NCI-H748 (cell line): ENCODE measurements around the gene FMN1.
A peak's percentile ranks its signal among the peaks of the same experiment; 100 is the strongest.

Experiments used
- DNase-seq: peaks from one replicate; lab custom pipeline; 2025; ENCODE audit not compliant: unreplicated experiment; lab: John Stamatoyannopoulos, UW

The FMN1 gene

GRCh38 chr15:33021806-33022389, 172.6 kb downstream of the FMN1 start:
- peak; percentile 48 for DNase-seq

GRCh38 chr15:33019354-33019981, 175.0 kb downstream of the FMN1 start:
- no peak for DNase-seq

DNA sequence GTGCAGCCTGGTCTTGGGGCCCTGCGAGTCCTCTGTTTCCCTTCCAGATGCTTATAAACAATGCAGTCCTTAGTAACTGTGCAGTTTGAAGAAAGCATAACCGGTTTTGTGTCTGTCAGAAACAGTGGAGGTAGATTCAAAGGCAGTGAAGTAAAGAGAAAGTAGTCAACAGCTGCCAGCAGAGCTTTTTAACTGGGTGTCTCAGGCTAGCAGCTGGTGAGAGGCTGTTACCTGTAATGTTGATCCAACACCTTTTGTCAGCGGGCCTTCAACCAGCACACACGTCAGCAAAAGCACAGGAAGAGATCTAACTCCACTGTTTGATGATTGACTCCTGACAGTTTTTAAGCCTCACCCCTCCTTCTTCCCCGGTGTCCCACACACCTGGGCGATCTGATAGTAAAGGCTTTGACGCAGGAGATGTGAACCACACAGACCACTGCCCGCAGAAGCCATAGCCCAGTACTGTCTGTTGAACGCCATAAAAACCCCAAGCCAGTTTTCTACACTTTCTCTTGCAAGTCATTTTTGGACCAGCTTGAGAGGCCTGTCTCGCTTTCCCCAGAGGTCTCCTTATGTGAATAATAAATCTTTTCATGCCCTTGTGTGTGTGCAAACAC, 178.0 kb downstream of the FMN1 start:
- DNase-seq: no peak

GRCh38 chr15:33014586-33014985, 179.9 kb downstream of the FMN1 start:
- DNase-seq: no peak

- no peak for DNase-seq
These were observed 180.6 kb downstream of the FMN1 start for GRCh38 chr15:33013827-33014445.

- DNase-seq: no peak
These were observed 182.5 kb downstream of the FMN1 start for GRCh38 chr15:33011976-33012375.

- DNase-seq: no peak
These were observed 184.9 kb downstream of the FMN1 start for GRCh38 chr15:33009603-33010002.

DNA sequence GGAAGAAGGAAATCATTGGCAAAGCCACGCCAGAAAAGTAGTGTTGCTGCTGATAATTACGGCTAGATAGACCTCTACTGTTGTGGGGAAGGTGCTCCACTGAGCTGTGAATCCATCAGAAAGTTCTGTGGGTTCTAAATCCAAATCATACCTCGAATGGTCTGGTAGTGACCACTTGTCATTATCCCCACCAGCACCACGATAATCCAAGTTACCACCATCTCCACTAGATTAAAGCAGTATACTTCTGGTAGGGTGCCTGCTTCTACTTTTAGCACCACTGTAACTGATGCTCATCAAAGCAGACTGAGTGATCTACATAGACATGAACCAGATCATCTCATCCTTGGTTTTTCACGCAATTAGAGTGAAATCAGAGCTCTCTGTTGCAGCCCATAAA, 185.5 kb downstream of the FMN1 start:
- no peak for DNase-seq

GRCh38 chr15:33008284-33008995, 186.1 kb downstream of the FMN1 start:
- no peak for DNase-seq

DNA sequence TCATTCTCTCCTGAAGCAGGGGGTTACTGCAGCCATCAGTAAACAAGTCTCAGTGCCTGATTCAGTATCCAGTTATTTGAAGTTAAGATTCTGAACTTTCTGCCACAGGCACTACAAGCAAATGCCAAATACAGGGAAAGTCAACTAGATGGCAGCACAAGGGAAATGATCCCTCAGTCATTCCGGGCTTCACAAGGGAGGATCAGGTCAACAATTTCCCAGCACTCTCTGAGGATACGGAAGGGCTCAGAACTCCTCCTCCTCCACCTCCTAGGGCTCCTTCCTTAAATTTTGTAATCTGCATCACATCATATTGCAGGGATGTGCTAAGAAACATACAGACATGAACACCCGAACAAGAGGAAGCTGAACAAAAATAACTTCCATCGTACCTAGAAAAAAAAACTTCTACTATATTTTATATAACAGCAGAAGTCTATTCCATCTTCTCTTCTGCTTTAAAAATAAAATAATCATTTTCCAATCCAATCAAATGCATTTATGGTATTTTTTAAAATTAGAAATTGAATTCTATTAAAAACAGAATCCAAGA, 187.1 kb downstream of the FMN1 start:
- DNase-seq: no peak

GRCh38 chr15:33005582-33005981, 188.9 kb downstream of the FMN1 start:
- DNase-seq: no peak

DNA sequence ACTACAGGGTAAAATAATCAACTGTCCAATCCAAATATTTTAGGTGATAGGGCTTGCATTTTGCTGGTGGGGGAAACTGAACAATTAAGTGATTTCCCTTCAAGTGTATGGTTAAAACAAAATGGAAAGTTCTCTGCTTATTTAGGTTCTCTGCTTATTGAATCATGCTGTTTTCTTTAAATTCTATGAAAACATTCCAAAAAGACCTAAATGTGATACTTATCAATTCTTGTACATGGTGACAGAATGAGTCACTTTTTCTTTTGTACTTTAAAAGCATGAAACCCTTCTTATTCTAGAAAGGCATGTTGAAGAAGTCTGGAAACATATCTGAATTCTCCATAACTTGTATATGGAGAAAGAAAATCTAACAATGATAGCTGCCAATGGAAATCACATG, 192.6 kb downstream of the FMN1 start:
- no peak for DNase-seq

DNA sequence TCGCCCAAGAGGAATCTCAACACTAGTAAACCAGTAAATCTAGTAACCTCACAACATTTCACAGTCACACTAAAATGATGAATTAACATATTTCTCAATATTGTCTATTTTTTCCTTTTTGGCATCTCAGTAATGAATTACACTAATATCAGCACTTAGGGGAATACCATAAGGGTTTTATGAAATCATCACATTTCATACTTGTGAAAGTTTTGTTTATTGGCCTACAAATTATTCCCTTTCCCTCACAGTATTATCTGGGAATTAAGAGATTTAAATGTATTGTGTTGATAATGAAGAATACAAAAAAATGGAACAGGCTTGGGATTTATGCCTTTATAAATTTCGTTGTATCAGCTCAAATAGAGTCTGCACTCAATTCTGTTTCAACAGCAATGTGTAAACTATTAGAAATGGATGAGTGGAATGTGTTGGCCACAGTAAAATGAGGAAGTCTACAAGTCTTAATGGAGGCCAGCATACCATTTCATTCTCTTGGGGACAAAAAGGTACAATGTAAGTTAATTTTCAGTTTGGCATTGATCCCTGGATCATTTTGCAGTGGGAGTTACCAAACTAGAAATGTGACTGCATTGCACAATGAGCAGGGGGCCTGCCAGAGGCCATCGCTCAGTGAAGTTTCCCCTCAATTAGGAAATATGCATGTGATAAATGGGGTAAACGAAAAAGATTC, 195.4 kb downstream of the FMN1 start:
- DNase-seq: no peak

- no peak for DNase-seq
These were observed 196.3 kb downstream of the FMN1 start for GRCh38 chr15:32998182-32998581.

GRCh38 chr15:32994810-32995424, 199.6 kb downstream of the FMN1 start:
- DNase-seq: peak; percentile 25

DNA sequence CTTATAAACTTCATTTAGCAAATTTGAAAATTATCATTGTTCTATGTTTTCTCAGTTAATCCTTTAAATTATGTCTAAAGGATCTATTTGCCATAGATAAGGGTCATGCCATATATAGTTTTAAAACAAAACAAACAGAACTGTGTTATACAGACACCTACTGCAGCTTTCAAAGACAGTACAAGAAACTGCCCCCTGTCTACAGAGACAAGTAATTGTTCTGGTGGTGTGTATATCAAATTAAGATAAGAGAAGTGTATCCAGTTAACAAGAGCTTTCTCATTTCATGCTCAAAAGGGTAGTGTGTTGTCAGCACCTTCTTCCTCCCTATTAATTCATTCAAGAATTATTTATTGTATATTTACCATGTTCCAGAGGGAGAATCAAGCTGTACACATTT, 201.2 kb downstream of the FMN1 start:
- peak; percentile 3 for DNase-seq

DNA sequence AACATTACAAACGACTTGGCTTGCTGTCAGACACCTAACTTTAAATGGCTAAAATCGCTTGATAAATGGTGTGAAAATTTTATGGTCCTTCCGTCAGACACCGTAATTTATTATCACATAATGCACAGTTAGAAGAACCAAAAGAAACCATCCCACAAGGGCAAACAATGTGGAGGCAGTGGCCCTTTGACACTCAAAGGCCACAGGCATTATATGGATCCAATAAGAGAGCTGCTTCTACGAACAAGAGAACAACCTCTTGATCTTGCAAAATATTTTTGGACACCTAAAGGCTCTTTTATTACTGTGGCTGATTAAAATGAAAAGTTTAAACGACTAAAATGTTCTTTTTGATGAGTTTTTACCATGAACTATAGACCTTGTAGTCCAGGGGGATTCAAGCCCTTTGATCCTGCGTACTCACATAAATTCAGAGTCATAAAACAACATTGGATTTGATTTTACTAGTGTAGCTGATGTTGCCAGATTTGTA, 202.8 kb downstream of the FMN1 start:
- DNase-seq: no peak

DNA sequence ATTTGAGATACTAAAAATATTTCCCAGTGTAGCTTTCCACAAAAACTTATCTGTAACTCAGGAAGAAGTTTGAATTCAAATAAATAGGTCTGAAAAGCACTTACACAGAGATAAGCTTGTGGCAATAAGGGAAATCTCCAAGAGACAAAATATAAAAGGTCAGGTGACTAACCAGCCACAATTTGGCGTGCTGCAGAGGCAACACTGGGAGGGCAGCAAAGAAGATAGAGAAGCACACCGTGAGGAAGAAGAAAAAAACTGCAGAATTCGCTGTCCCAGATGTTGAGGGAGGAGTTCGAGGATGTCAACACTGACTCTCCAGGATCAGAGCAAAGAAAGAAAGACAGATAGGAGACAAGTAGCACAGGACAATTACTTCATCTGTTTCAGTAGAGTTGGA, 204.4 kb downstream of the FMN1 start:
- DNase-seq: no peak

DNA sequence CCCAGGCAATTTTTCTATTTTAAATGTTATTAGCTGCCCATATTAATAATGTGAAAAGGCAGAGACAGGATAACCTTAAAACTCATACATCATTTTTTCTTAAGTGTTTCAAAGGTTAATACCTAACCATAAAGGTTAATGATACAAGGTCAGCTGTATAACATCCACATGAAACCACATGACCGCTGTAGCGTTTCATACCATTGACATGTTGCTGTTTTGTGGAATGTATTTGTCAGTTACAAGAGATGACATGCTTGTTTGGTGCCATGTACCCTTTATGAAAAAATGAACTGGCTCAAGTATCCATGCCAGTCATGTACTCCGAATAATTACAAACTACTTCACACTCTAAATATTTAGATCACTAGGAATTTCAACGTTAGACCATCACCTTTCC, 207.4 kb downstream of the FMN1 start:
- no peak for DNase-seq

DNA sequence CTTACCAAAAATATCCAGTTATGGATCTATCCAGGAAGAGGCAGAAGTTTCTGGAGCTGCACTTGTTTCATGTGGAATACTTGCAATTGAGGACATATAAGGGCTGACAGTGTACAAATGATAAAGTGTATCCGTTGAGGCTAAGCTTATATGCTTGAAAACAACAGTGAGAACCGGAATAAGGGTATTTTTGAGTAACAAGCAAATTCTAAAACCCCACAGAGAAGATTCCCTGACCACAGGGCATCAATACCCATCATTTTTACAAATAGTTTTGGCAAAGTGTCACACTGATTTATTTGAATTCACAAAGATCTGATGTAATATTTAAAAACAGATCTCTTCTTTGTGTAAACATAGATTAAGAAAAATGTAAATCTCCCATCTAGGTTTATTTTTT, 208.4 kb downstream of the FMN1 start:
- no peak for DNase-seq
